K562 (cell line): ENCODE measurements around the gene ZNF324B. TPM values are rescaled to one million over a fixed set of nuclear protein-coding genes. Genes with fewer than 3 reads are reported as not detected.

Experiments used
- ATAC-seq: fragments of 200-7000 bp; cut with Tn5 transposase; 3 replicates; pipeline ENCODE4 v1.9.1; 2020; ENCODE audit warnings: moderate library complexity
- BruUV-seq: library from RNA; stranded (reverse); fragments of 400-500 nt; replicated peaks from 2 replicates; lab custom pipeline; 2021; lab: Mats Ljungman, UMichigan
- CTCF ChIA-PET: fragments of 300-600 bp; formaldehyde crosslinking; extraction: SDS; loops from one replicate; lab custom pipeline; 2021; ENCODE audit warnings: low intra/inter-chr PET ratio; lab: Yijun Ruan, JAX
- POLR2A ChIA-PET: fragments of 300-600, 350-650 bp; sonication (Branson Sonifier 250); formaldehyde crosslinking; extraction: SDS; loops from one replicate; lab custom pipeline; 2021; ENCODE audit warnings: antibody characterized with exemption, inconsistent platforms; lab: Yijun Ruan, JAX
- DNase-seq, 4 experiments: peaks; one replicate each; pipeline versions ENCODE4 v3.0.0 to v3.0.0-alpha.2; 2011 to 2018; ENCODE audit warnings: low spot score in 3 of 4, mixed read lengths in 3 of 4; ENCODE audit errors: extremely low read depth in 1 of 4
- FAIRE-seq: peaks from 2 replicates; lab custom pipeline; 2011; peaks lifted over from hg19 to GRCh38; lab: Jason Lieb, UNC
- H2AFZ ChIP-seq: 2 replicates; pipeline ENCODE4 v1.6.0; 2011; ENCODE audit warnings: low read depth, low read length, control low read depth, inconsistent platforms
- H3K27ac ChIP-seq: fragments of 200-600 bp; 3 replicates; pipeline ENCODE4 v1.8.0; 2011; ENCODE audit warnings: low read depth, mild to moderate bottlenecking, control low read depth, inconsistent platforms, low read length, moderate library complexity, mixed read lengths; ENCODE audit errors: extremely low read depth
- H3K27me3 ChIP-seq, 2 experiments: fragments of 300-600 bp in 1 of 2; 2 replicates in 1 of 2; 3 replicates in 1 of 2; pipeline versions ENCODE4 v1.6.0 to v1.8.0; 2011; ENCODE audit warnings: inconsistent platforms in 2 of 2, low read length in 2 of 2, mild to moderate bottlenecking in 1 of 2, mixed read lengths in 1 of 2, moderate library complexity in 1 of 2; ENCODE audit not compliant: control insufficient read depth in 2 of 2, insufficient read depth in 2 of 2
- H3K36me3 ChIP-seq: fragments of 300-600 bp; 3 replicates; pipeline ENCODE4 v1.8.0; 2011; ENCODE audit warnings: mild to moderate bottlenecking, low read length, inconsistent platforms; ENCODE audit not compliant: control insufficient read depth, insufficient read depth
- H3K4me1 ChIP-seq, 2 experiments: fragments of 200-600 bp in 1 of 2; replicated peaks in 1 of 2; 2 replicates in 1 of 2; 3 replicates in 1 of 2; pipeline versions ENCODE4 v1.5.1 to v1.8.0; 2011; ENCODE audit warnings: inconsistent platforms in 2 of 2, low read length in 2 of 2, mild to moderate bottlenecking in 1 of 2, mixed read lengths in 1 of 2, moderate library complexity in 1 of 2; ENCODE audit not compliant: control insufficient read depth in 2 of 2, insufficient read depth in 2 of 2
- H3K4me2 ChIP-seq: 2 replicates; pipeline ENCODE4 v1.6.1; 2011; ENCODE audit warnings: low read length, control low read depth, inconsistent platforms, mixed read lengths; ENCODE audit not compliant: insufficient read depth
- H3K4me3 ChIP-seq: fragments of 200-600 bp; sonication (generic), shearing (Covaris generic); 2 replicates; pipeline ENCODE4 v1.5.1; 2016; ENCODE audit warnings: control low read depth, inconsistent platforms
- H3K79me2 ChIP-seq: fragments of 200-600 bp; 3 replicates; pipeline ENCODE4 v1.8.0; 2011; ENCODE audit warnings: low read length, inconsistent platforms; ENCODE audit not compliant: control insufficient read depth, insufficient read depth
- H3K9ac ChIP-seq, 2 experiments: 2 replicates each; pipeline versions ENCODE4 v1.6.0 to v1.6.1; 2011; ENCODE audit warnings: low read depth in 2 of 2, low read length in 2 of 2, control low read depth in 1 of 2, inconsistent platforms in 1 of 2, mild to moderate bottlenecking in 1 of 2, mixed read lengths in 1 of 2; ENCODE audit not compliant: insufficient read depth in 1 of 2
- H3K9me1 ChIP-seq: one replicate; pipeline ENCODE4 v1.6.0; 2011; ENCODE audit warnings: inconsistent platforms, mild to moderate bottlenecking, low read length, moderate library complexity; ENCODE audit not compliant: control insufficient read depth, insufficient read depth
- H3K9me3 ChIP-seq: replicated peaks from 2 replicates; pipeline ENCODE4 v1.5.1; 2011; ENCODE audit warnings: low read depth, low read length, inconsistent platforms; ENCODE audit not compliant: control insufficient read depth, insufficient read depth
- H4K20me1 ChIP-seq: replicated peaks from 2 replicates; pipeline ENCODE4 v1.6.1; 2011; ENCODE audit warnings: low read length, inconsistent platforms, mixed read lengths; ENCODE audit not compliant: control insufficient read depth, insufficient read depth
- CCNT2 ChIP-seq: IDR thresholded peaks from 2 replicates; pipeline ENCODE4 v1.6.1; 2011; ENCODE audit warnings: borderline replicate concordance, low read depth, mild to moderate bottlenecking, moderate library complexity, mixed read lengths, low read length; ENCODE audit not compliant: insufficient read length; ENCODE audit errors: extremely low read depth
- EP400 ChIP-seq: fragments of 450-650 bp; IDR thresholded peaks from 2 replicates; pipeline ENCODE4 v1.6.1; 2017; ENCODE audit warnings: antibody characterized with exemption, mild to moderate bottlenecking, moderate library complexity
- EWSR1 ChIP-seq: fragments of 450-650 bp; IDR thresholded peaks from 2 replicates; pipeline ENCODE4 v1.6.1; 2018; ENCODE audit warnings: borderline replicate concordance, mild to moderate bottlenecking, low read depth, moderate library complexity; ENCODE audit not compliant: partially characterized antibody
- EZH2 ChIP-seq: IDR thresholded peaks from 2 replicates; pipeline ENCODE4 v1.6.1; 2012; ENCODE audit warnings: low read depth, mild to moderate bottlenecking, inconsistent platforms, low read length, borderline replicate concordance
- FOXA3 ChIP-seq, 2 experiments: fragments of 450-650 bp in 1 of 2; sonication (generic) in 1 of 2; formaldehyde crosslinking; IDR thresholded peaks in 1 of 2; conservative IDR thresholded peaks in 1 of 2; 2 replicates each; pipeline versions ENCODE4 v1.4.0 to v1.8.0; 2020 to 2022; ENCODE audit warnings: mild to moderate bottlenecking in 2 of 2, missing genetic modification reagents in 1 of 2
- FOXP1 ChIP-seq: sonication (generic); formaldehyde crosslinking; IDR thresholded peaks from 2 replicates; pipeline ENCODE4 v1.8.0; 2022; ENCODE audit warnings: mild to moderate bottlenecking, missing genetic modification reagents
- HDAC2 ChIP-seq: fragments of 450-650 bp; IDR thresholded peaks from 2 replicates; pipeline ENCODE4 v1.6.1; 2016; ENCODE audit warnings: mild to moderate bottlenecking
- ID3 ChIP-seq, 2 experiments: fragments of 250-450 bp in 1 of 2; fragments of 450-650 bp in 1 of 2; sonication (Bioruptor Pico) in 1 of 2; IDR thresholded peaks; 2 replicates each; pipeline versions ENCODE4 v1.6.1 to v1.8.0; 2016 to 2021; ENCODE audit warnings: mild to moderate bottlenecking in 2 of 2, moderate library complexity in 2 of 2, missing compliant biosample characterization in 1 of 2, missing genetic modification characterization in 1 of 2
- MAFG ChIP-seq: fragments of 450-650 bp; conservative IDR thresholded peaks from 2 replicates; pipeline ENCODE4 v1.6.1; 2016; ENCODE audit warnings: missing genetic modification characterization, missing compliant biosample characterization
- PHB ChIP-seq: fragments of 250-450 bp; sonication (Bioruptor Pico); IDR thresholded peaks from 2 replicates; pipeline ENCODE4 v1.5.0; 2021
- TAF15 ChIP-seq: fragments of 200-400 bp; formaldehyde crosslinking; IDR thresholded peaks from 2 replicates; pipeline ENCODE4 v1.6.1; 2017; ENCODE audit warnings: mild to moderate bottlenecking, low read depth, low read length, moderate library complexity
- ZNF280A ChIP-seq: fragments of 450-650 bp; IDR thresholded peaks from 2 replicates; pipeline ENCODE4 v1.6.1; 2018; ENCODE audit warnings: mild to moderate bottlenecking, low read depth; ENCODE audit not compliant: partially characterized antibody
- ZNF431 ChIP-seq: sonication (generic); formaldehyde crosslinking; IDR thresholded peaks from 2 replicates; pipeline ENCODE4 v1.8.0; 2022; ENCODE audit warnings: mild to moderate bottlenecking, missing genetic modification reagents
- in situ Hi-C: fragments of 300-500 bp; cut with MboI; formaldehyde crosslinking; loops from 4 replicates; pipeline ENCODE4 v1.15.0; 2018; ENCODE audit warnings: inconsistent platforms, mixed read lengths
- intact Hi-C: fragments of 100-400 bp; cut with micrococcal nuclease; formaldehyde crosslinking; loops from 2 replicates; pipeline ENCODE4 v1.14.2; 2022
- polyA plus RNA-seq, 8 experiments: library from polyadenylated mRNA; depleted of rRNA in 4 of 8; stranded (reverse) in 5 of 8; unstranded in 3 of 8; fragments of >200 nt; fragmentation: Nextera tagmentation in 2 of 8; fragmentation: Illumina TruSeq in 1 of 8; extraction: Ambion mirVana in 2 of 8; extraction: Trizol in 1 of 8; gene quantifications; 2 replicates each; pipeline versions ENCODE4 v1.2.1 to v1.2.3, GENCODE V29; 2011 to 2014; ENCODE audit warnings: inconsistent platforms in 1 of 8, missing spikeins in 1 of 8
- total RNA-seq, 7 experiments: library from RNA; depleted of rRNA in 6 of 7; stranded (reverse); fragments of >200 nt in 6 of 7; fragmentation: Illumina TruSeq in 2 of 7; extraction: Trizol in 2 of 7; gene quantifications; 2 replicates each; pipeline versions ENCODE4 v1.2.1 to v1.2.3, GENCODE V29; 2011 to 2021; ENCODE audit warnings: low replicate concordance in 1 of 7
- TF ChIP-seq, protein P1 (sequence below): sonication (generic); formaldehyde crosslinking; IDR thresholded peaks from 2 replicates; pipeline ENCODE4 v1.8.0; 2022; ENCODE audit warnings: mild to moderate bottlenecking, missing genetic modification reagents
- TF ChIP-seq, protein P2 (sequence below): fragments of 450-650 bp; IDR thresholded peaks from 2 replicates; pipeline ENCODE4 v1.6.1; 2016; ENCODE audit warnings: antibody characterized with exemption

ZNF324B gene
- total and polyA plus RNA-seq, 9 of the 15 experiments (the other 6 are each of a cell fraction or from before 2014, with no cell fraction given), result 0.20 to 13.5 (median 5.7) TPM

DNA sequence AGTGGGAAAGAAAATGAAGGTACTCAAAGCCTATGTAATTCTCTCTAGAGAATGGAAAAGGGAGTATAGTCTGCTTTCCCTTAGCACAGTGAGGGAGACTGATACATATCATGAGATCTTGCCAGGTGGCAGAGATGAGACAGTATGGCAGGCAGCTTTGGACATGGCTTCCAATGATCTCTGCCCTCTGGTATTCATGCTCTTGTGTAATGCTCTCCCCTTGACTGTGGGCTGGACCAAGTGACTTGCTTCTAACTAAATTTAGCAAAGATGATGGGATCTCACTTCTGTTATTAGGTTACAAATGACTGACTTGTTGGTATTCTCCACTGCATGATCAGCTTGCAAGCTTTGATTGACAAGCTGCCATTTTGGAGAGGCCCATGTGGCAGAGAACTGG is 21.7 kb upstream of the ZNF324B start:
- Histone ChIP-seq H3K4me2 (no peak overlapping the region), H3K27me3 (no peaks in the 10 kb centered on the region), H3K9ac (no peak overlapping the region), H3K27ac (no peak overlapping the region), H2AFZ (no peak overlapping the region), H3K79me2 (no peaks in the 10 kb centered on the region), H3K36me3 (peaks cover 2% of the 10 kb centered on the region; the same call in 1 of the 3 replicates), H4K20me1 (no peaks in the 10 kb centered on the region), H3K4me1 (no peaks in the 10 kb centered on the region), H3K9me3 (peaks cover 10% of the 10 kb centered on the region), H3K4me3 (no peak overlapping the region)
- FAIRE-seq (peak; percentile 62), DNase-seq (no peak), ATAC-seq (no peak)
- intact Hi-C loops, result no loop called here
- no TSS peak for BruUV-seq
- in situ Hi-C loops, result no loop called here
- CTCF ChIA-PET, result no interaction called here
- POLR2A ChIA-PET, result interaction anchor here (1.1 to 1.8 kb wide), 2 partner anchors 20 to 23 kb away, joined by 3 to 7 read pairs; partner anchors contain the start of gene ZNF584
- TF ChIP-seq PHB (CRISPR knock-in tag), result no peak
- no peak for TF ChIP-seq EP400
- TF ChIP-seq HDAC2, result no peak
- TF ChIP-seq MAFG (tag), result no peak
- TF ChIP-seq TAF15, result no peak
- TF ChIP-seq FOXA3 (CRISPR knock-in tag; conservative IDR thresholded peaks at IDR 0.05 in 1 of 2, IDR thresholded peaks at IDR 0.05 in 1 of 2), result no peak
- TF ChIP-seq ZNF280A, result no peak
- TF ChIP-seq EWSR1, result no peak
- TF ChIP-seq, protein P1, sequence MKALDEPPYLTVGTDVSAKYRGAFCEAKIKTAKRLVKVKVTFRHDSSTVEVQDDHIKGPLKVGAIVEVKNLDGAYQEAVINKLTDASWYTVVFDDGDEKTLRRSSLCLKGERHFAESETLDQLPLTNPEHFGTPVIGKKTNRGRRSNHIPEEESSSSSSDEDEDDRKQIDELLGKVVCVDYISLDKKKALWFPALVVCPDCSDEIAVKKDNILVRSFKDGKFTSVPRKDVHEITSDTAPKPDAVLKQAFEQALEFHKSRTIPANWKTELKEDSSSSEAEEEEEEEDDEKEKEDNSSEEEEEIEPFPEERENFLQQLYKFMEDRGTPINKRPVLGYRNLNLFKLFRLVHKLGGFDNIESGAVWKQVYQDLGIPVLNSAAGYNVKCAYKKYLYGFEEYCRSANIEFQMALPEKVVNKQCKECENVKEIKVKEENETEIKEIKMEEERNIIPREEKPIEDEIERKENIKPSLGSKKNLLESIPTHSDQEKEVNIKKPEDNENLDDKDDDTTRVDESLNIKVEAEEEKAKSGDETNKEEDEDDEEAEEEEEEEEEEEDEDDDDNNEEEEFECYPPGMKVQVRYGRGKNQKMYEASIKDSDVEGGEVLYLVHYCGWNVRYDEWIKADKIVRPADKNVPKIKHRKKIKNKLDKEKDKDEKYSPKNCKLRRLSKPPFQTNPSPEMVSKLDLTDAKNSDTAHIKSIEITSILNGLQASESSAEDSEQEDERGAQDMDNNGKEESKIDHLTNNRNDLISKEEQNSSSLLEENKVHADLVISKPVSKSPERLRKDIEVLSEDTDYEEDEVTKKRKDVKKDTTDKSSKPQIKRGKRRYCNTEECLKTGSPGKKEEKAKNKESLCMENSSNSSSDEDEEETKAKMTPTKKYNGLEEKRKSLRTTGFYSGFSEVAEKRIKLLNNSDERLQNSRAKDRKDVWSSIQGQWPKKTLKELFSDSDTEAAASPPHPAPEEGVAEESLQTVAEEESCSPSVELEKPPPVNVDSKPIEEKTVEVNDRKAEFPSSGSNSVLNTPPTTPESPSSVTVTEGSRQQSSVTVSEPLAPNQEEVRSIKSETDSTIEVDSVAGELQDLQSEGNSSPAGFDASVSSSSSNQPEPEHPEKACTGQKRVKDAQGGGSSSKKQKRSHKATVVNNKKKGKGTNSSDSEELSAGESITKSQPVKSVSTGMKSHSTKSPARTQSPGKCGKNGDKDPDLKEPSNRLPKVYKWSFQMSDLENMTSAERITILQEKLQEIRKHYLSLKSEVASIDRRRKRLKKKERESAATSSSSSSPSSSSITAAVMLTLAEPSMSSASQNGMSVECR (CRISPR knock-in tag), result no peak
- no peak for TF ChIP-seq EZH2
- no peak for TF ChIP-seq CCNT2
- no peak for TF ChIP-seq FOXP1 (CRISPR knock-in tag)
- TF ChIP-seq, protein P2, sequence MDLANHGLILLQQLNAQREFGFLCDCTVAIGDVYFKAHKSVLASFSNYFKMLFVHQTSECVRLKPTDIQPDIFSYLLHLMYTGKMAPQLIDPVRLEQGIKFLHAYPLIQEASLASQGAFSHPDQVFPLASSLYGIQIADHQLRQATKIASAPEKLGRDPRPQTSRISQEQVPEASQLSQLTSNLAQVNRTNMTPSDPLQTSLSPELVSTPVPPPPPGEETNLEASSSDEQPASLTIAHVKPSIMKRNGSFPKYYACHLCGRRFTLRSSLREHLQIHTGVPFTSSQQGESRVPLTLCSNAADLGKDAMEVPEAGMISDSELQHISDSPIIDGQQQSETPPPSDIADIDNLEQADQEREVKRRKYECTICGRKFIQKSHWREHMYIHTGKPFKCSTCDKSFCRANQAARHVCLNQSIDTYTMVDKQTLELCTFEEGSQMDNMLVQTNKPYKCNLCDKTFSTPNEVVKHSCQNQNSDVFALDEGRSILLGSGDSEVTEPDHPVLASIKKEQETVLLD, result no peak
- no peak for TF ChIP-seq ZNF431
- no peak for TF ChIP-seq ID3 (CRISPR knock-in tag; IDR thresholded peaks at IDR 0.05)
- no peak for TF ChIP-seq ID3 (tag; IDR thresholded peaks at IDR 0.05)
- TF ChIP-seq, all 486 proteins: peak for 0
- no peaks in the 10 kb centered on the region for H3K9me1 ChIP-seq
